K562 (cell line): ENCODE results near the gene WNT8A. TPM values are rescaled to one million over a fixed set of nuclear protein-coding genes. Genes with fewer than 3 reads are reported as not detected.

ENCODE experiments used
- CHD7 ChIP-seq: fragments of 200-600 bp; sonication (generic); IDR thresholded peaks from one replicate; pipeline ENCODE4 v1.6.1; 2012; ENCODE audit warnings: mild to moderate bottlenecking, low read depth, low read length, inconsistent platforms
- polyA plus RNA-seq, 8 experiments: library from polyadenylated mRNA; depleted of rRNA in 4 of 8; stranded (reverse) in 5 of 8; unstranded in 3 of 8; fragments of >200 nt; fragmentation: Nextera tagmentation in 2 of 8; fragmentation: Illumina TruSeq in 1 of 8; extraction: Ambion mirVana in 2 of 8; extraction: Trizol in 1 of 8; gene quantifications; 2 replicates each; pipeline versions ENCODE4 v1.2.1 to v1.2.3, GENCODE V29; 2011 to 2014; ENCODE audit warnings: inconsistent platforms in 1 of 8, missing spikeins in 1 of 8
- total RNA-seq, 7 experiments: library from RNA; depleted of rRNA in 6 of 7; stranded (reverse); fragments of >200 nt in 6 of 7; fragmentation: Illumina TruSeq in 2 of 7; extraction: Trizol in 2 of 7; gene quantifications; 2 replicates each; pipeline versions ENCODE4 v1.2.1 to v1.2.3, GENCODE V29; 2011 to 2021; ENCODE audit warnings: low replicate concordance in 1 of 7

The WNT8A gene
- total and polyA plus RNA-seq, 9 of the 15 experiments (the other 6 are each of a cell fraction or from before 2014, with no cell fraction given): not detected

GRCh38 chr5:138035605-138036537 is 48.0 kb upstream of the WNT8A start (continued):
- no peak for TF ChIP-seq CHD7
